Psoas muscle (tissue), 8 donors: ENCODE measurements around the gene HLA-DQA1. TPM values are rescaled to one million over a fixed set of nuclear protein-coding genes. Genes with fewer than 3 reads are reported as not detected.
"Not testable (repeated sequence)": the region's sequence is repeated elsewhere in the genome, so short reads cannot be mapped to it uniquely, and the experiment has no call there.

Experiments used
- ATAC-seq, 4 donors: fragments of 200-7000 bp; cut with Tn5 transposase; one replicate each; pipeline ENCODE4 v1.9.1; 2020; ENCODE audit warnings: moderate library complexity in 3 of 4, mild to moderate bottlenecking in 2 of 4
- DNase-seq, 2 donors: peaks; one replicate each; pipeline ENCODE4 v3.0.0-alpha.2; 2020
- H3K27ac ChIP-seq: fragments of 200-600 bp; one replicate; pipeline ENCODE4 v1.8.0; 2022
- H3K27me3 ChIP-seq, 3 donors: fragments of 200-600 bp in 1 of 3; one replicate each; pipeline versions ENCODE4 v1.6.1 to v1.8.0; 2013 to 2022; ENCODE audit warnings: low read length in 2 of 3, mild to moderate bottlenecking in 2 of 3, moderate library complexity in 1 of 3; ENCODE audit not compliant: insufficient read depth in 3 of 3
- H3K36me3 ChIP-seq, 2 donors: fragments of 200-600 bp in 1 of 2; one replicate each; pipeline versions ENCODE4 v1.6.1 to v1.8.0; 2013 to 2022; ENCODE audit warnings: low read depth in 1 of 2, mild to moderate bottlenecking in 1 of 2, moderate library complexity in 1 of 2; ENCODE audit not compliant: insufficient read depth in 1 of 2
- H3K4me1 ChIP-seq: fragments of 200-600 bp; one replicate; pipeline ENCODE4 v1.8.0; 2022
- H3K4me3 ChIP-seq: fragments of 200-600 bp; one replicate; pipeline ENCODE4 v1.8.0; 2022; ENCODE audit warnings: mild to moderate bottlenecking
- H3K9me3 ChIP-seq: fragments of 200-600 bp; one replicate; pipeline ENCODE4 v1.8.0; 2022
- WGBS, 3 donors: extraction: QIAGEN DNeasy Blood & Tissue Kit; methylation state at CpG; one replicate each; pipeline versions ENCODE4 v1.1.6 to v1.1.7; 2013; 5-methylcytosine and 5-hydroxymethylcytosine counted together
- intact Hi-C, 2 donors: fragments of 100-400 bp; cut with DNase I; formaldehyde crosslinking; loops; one replicate each; pipeline versions ENCODE4 v1.11.0 to v1.14.2; 2022
- polyA plus RNA-seq, 3 donors: library from polyadenylated mRNA; stranded (reverse); fragments of 200-250 nt; gene quantifications; one replicate each; pipeline ENCODE4 v1.2.3, GENCODE V29; 2013
- total RNA-seq, 4 donors: library from RNA; stranded (reverse); fragmentation: NEBNext Ultra II Directional in 2 of 4; extraction: Animal tissue kit (Norgen Biotek cat#: 25700) in 2 of 4; gene quantifications; one replicate each; pipeline versions ENCODE4 v1.2.1 to v1.2.4, GENCODE V29; 2021 to 2023
- TF ChIP-seq, protein P1 (sequence below): fragments of 200-600 bp; IDR thresholded peaks from one replicate; pipeline ENCODE4 v1.8.0; 2022; ENCODE audit warnings: antibody characterized with exemption
- donor health status: healthy with polysubstance abuse.
- donor health status: DM: no; HTN: no; CAD: no; lungs with moderate emphysema.
- donor health status: Bipolar disorder and iron deficiency.
- donor health status: healthy.
- donor health status: DM: yes; HTN: yes; CAD: no.
- donor health status: DM: no; HTN: no; CAD: no.
- donor health status: DM: no; HTN: no; CAD: no.
- donor health status: DM: yes; HTN: yes; CAD: no.

Gene HLA-DQA1
- total and polyA plus RNA-seq, 7 donors = 1.3 to 7.8 (median 5.9) TPM

DNA sequence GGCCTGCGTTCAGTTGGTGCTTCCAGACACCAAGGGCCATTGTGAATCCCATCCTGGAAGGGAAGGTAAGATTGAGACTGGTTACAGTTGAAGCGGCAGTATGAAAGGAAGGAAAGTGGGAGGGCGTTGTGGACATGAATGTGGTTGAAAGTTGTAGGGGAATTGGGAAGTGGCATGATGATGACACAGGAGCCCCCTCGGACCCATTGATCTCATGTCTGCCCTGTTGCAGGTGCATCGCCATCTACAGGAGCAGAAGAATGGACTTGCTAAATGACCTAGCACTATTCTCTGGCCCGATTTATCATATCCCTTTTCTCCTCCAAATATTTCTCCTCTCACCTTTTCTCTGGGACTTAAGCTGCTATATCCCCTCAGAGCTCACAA lies 5.5 kb downstream of the HLA-DQA1 start:
- DNase-seq = no peak
- Histone ChIP-seq H3K4me3 (no peak overlapping the region), H3K27me3 (peaks cover 0 to 3% (median 0%) of the 10 kb centered on the region in 3 donors), H3K9me3 (no peaks in the 10 kb centered on the region), H3K4me1 (no peaks in the 10 kb centered on the region), H3K36me3 (no peaks in the 10 kb centered on the region), H3K27ac (no peak overlapping the region)
- intact Hi-C loops = no loop called here
- TF ChIP-seq, protein P1, sequence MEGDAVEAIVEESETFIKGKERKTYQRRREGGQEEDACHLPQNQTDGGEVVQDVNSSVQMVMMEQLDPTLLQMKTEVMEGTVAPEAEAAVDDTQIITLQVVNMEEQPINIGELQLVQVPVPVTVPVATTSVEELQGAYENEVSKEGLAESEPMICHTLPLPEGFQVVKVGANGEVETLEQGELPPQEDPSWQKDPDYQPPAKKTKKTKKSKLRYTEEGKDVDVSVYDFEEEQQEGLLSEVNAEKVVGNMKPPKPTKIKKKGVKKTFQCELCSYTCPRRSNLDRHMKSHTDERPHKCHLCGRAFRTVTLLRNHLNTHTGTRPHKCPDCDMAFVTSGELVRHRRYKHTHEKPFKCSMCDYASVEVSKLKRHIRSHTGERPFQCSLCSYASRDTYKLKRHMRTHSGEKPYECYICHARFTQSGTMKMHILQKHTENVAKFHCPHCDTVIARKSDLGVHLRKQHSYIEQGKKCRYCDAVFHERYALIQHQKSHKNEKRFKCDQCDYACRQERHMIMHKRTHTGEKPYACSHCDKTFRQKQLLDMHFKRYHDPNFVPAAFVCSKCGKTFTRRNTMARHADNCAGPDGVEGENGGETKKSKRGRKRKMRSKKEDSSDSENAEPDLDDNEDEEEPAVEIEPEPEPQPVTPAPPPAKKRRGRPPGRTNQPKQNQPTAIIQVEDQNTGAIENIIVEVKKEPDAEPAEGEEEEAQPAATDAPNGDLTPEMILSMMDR = no peak
- ATAC-seq = no peak
- 65 to 87% (median 85%) methylated on average over 6 of the region's 6 CpGs for WGBS, 3 donors

DNA sequence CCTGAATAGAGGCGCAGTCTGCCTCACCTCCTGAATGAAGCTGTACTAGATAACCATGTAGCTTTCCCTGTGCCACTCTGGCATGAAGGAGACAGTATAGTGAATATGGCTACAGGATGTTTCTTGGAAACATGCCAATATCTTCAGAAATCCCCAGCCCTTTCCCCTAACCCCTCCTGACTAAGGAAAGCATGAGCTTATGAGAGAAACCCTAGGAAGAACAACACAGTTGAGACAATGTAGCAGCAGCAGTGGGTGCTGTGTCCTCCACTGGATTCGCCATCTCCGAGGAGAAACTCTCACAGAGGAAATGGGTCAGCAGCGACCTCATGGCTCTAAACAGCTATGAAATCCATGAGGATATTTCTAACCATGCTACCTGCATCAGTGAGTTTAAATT lies 6.7 kb downstream of the HLA-DQA1 start:
- peaks cover 0 to 3% (median 0%) of the 10 kb centered on the region in 3 donors for H3K27me3 ChIP-seq
- H3K36me3 ChIP-seq = no peaks in the 10 kb centered on the region
- no peak for ATAC-seq
- no peaks in the 10 kb centered on the region for H3K9me3 ChIP-seq
- H3K4me1 ChIP-seq = no peaks in the 10 kb centered on the region
- no peak for DNase-seq
- TF ChIP-seq, protein P1 = no peak
- H3K4me3 ChIP-seq = no peak overlapping the region
- WGBS, 3 donors = 79 to 82% (median 82%) methylated on average over 4 of the region's 4 CpGs
- intact Hi-C loops = no loop called here
- H3K27ac ChIP-seq = no peak overlapping the region

DNA sequence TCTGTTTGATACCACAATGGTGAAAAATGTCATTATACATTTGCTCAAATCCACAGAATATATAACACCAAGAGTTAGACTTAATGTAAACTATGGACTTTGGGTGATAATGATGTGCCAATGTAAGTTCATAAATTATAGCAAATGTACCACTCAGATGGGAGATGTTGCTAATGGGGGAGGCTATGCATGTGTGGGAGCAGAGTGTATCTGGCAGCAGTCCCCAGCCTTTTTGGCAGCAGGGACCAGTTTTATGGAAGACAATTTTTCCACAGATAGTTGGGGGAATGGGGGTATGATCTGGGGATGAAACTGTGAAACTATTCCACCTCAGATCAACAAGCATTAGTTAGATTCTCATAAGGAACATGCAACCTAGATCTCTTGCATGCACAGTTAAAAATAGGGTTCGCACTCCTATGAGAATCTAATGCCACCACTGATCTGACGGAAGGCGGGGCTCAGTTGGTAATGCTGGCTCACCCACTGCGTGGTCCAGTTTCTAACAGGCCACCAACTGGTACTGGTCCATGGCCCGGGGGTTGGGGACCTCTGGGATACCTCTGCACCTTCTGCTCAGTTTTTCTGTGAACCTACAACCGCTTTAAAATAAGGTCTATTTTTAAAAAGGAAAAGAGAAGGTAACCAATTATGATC lies 8.0 kb downstream of the HLA-DQA1 start:
- 85 to 91% (median 86%) methylated on average over 6 of the region's 6 CpGs for WGBS, 3 donors
- H3K27me3 ChIP-seq = peaks cover 0 to 3% (median 0%) of the 10 kb centered on the region in 3 donors
- no peaks in the 10 kb centered on the region for H3K36me3 ChIP-seq
- H3K4me1 ChIP-seq = no peaks in the 10 kb centered on the region
- ATAC-seq (no peak), DNase-seq (no peak)
- intact Hi-C loops = no loop called here
- H3K9me3 ChIP-seq = no peaks in the 10 kb centered on the region
- H3K4me3 ChIP-seq = no peak overlapping the region
- no peak overlapping the region for H3K27ac ChIP-seq
- TF ChIP-seq, protein P1 = no peak

DNA sequence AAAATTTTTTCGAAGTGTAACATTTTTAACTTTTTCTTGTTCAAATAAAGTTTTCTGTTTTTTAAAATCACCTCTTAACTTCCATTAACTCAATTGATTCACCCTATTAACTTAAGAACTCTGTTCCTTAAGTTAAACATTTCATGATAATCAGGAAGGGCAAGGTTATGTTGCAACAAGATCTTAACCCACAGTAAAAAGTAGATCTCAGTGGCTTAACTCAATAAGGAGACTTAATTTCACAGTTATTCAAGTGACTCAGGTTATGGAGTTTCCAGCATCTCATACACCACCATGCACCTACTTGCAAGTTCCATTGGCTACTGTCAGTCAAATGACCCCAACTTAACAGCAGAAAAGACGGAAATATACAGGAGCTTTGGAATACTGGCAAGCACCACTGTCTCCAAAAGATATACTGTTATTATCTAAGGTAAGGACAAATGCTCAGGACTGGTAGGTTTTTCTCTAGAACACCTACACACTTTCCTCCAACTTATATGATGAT lies 18.1 kb downstream of the HLA-DQA1 start:
- DNase-seq = no peak
- no peaks in the 10 kb centered on the region for H3K36me3 ChIP-seq
- intact Hi-C loops = no loop called here
- ATAC-seq = no peak
- TF ChIP-seq, protein P1 = no peak
- no peaks in the 10 kb centered on the region for H3K9me3 ChIP-seq
- no peaks in the 10 kb centered on the region for H3K4me1 ChIP-seq
- WGBS, 3 donors = 72 to 87% (median 84%) methylated on average over 2 of the region's 2 CpGs
- no peak overlapping the region for H3K4me3 ChIP-seq
- H3K27ac ChIP-seq = no peak overlapping the region
- no peaks in the 10 kb centered on the region for H3K27me3 ChIP-seq

DNA sequence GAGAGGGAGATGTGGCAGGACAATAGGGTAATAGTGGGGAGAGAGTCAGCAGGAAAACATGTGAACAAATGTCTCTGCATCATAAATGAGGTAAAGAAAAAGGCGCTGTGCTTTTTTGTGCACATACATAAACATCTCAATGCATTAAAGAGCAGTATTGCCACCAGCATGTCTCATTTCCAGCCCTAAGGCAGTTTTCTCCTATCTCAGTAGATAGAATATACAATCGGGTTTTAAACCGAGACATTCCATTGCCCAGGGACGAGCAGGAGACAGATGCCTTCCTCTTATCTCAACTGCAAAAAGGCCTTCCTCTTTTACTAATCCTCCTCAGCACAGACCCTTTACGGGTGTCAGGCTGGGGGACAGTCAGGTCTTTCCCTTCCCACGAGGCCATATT lies 20.1 kb downstream of the HLA-DQA1 start:
- ATAC-seq, H3K4me1 ChIP-seq, H3K36me3 ChIP-seq, H3K9me3 ChIP-seq, intact Hi-C loops, H3K27ac ChIP-seq, DNase-seq, H3K4me3 ChIP-seq, H3K27me3 ChIP-seq: not testable (repeated sequence)
- 51 to 57% (median 53%) methylated on average over 5 to 6 of the region's 6 CpGs for WGBS, 3 donors

DNA sequence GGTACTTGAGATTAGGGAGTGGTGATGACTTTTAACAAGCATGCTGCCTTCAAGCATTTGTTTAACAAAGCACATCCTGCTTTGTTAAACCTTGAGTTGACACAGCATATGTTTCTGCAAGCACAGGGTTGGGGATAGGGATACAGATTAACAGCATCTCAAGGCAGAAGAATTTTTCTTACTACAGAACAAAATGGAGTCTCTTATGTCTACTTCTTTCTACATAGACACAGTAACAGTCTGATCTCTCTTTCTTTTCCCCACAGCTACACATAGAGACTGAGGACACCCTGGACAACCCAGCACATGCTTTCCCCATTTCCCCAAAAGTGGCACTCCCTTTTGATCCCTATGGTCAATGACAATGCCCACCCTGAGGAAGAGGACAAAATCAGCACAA lies 20.6 kb downstream of the HLA-DQA1 start:
- H3K4me1 ChIP-seq, H3K27me3 ChIP-seq, ATAC-seq, H3K9me3 ChIP-seq, H3K4me3 ChIP-seq, H3K36me3 ChIP-seq, H3K27ac ChIP-seq, intact Hi-C loops, DNase-seq: not testable (repeated sequence)
